Heart left ventricle (tissue), 13 donors: ENCODE data around the gene TRIM33.

Source experiments
- CTCF ChIP-seq, 12 donors: fragments of 200-600 bp; sonication (generic) in 4 of 12; IDR thresholded peaks; one replicate each; pipeline versions ENCODE4 v1.5.0 to v1.8.0; 2018 to 2022; ENCODE audit warnings: antibody characterized with exemption in 12 of 12, mild to moderate bottlenecking in 5 of 12
- POLR2A ChIP-seq, 2 donors: fragments of 450-650 bp; IDR thresholded peaks; one replicate each; pipeline ENCODE4 v1.6.1; 2017; ENCODE audit warnings: antibody characterized with exemption in 2 of 2, mild to moderate bottlenecking in 2 of 2, moderate library complexity in 2 of 2
- donor health status: ischemic (EF 13 %, LVEDD 7.1; RV severe dilation, severe dysfunction).
- donor health status: DM: no; HTN: yes; CAD: no.
- donor health status: DM: no; HTN: no; CAD: no.
- donor health status: ischemic (EF 25% LVEDD 6.9; RV normal size, moderate dysfunction).
- donor health status: ischemic (EF 25% LVEDD 5.7; RV mildly dilated, moderate dysfunction).
- donor health status: ischemic (EF 35%, LVEDD 5.7; RV mildly dilated, moderate dysfunction).
- donor health status: nonischemic (EF 11% LVEDD 7.7; RV severe dilation, severe dysfunction).
- donor health status: DM: yes; HTN: yes; CAD: no.
- donor health status: PGD.
- donor health status: ischemic (EF 29% LVEDD 5.4; RV normal size, mild dysfunction).
- donor health status: nonischemic (EF 23%, LVEDD 6.1; RV moderate dilation, normal function).

- TF ChIP-seq CTCF (IDR thresholded peaks at IDR 0.05): no peak
- TF ChIP-seq POLR2A (IDR thresholded peaks at IDR 0.05): no peak
Observed at GRCh38 chr1:114431026-114431425, 80.0 kb downstream of the TRIM33 start.
